Measurements from ENCODE around the gene OR10A2. TPM values are rescaled to one million over a fixed set of nuclear protein-coding genes. Genes with fewer than 3 reads are reported as not detected.

The OR10A2 gene
- polyA plus RNA-seq, 1 donor from 2014 or later, result not detected

GRCh38 chr11:6876325-6876724 lies 13.5 kb downstream of the OR10A2 start, which contains the start of gene OR10A4:
Gene OR10A4 (plus strand): TSS chr11:6876625. CDS start chr11:6876648, 23 bp downstream.
- H3F3A ChIP-seq (ENCODE audit: insufficient read depth, low read length, poor library complexity, severe bottlenecking), result no peaks in the 10 kb centered on the region
- no peaks in the 10 kb centered on the region for H3K9me2 ChIP-seq (ENCODE audit: insufficient read depth, low read length)
- no peak within 1 kb of the TSS for H3K4me2 ChIP-seq (ENCODE audit: low read length)
- H3K27me3 ChIP-seq (ENCODE audit: insufficient read depth, low read depth, low read length), result no peaks in the 10 kb centered on the region
- no peaks in the 10 kb centered on the region for H3K79me2 ChIP-seq (replicated peaks; ENCODE audit: insufficient read depth, low read length)
- TF ChIP-seq TAF1 (IDR thresholded peaks at IDR 0.05; ENCODE audit: low read depth), result no peak
- no peak for TF ChIP-seq CTCF (IDR thresholded peaks at IDR 0.05; ENCODE audit: poor library complexity, severe bottlenecking)
- TF ChIP-seq EP300 (conservative IDR thresholded peaks at IDR 0.05; ENCODE audit: poor library complexity, severe bottlenecking), result no peak
- no peak for TF ChIP-seq RAD21 (conservative IDR thresholded peaks at IDR 0.05)
- no peak within 1 kb of the TSS for H2AFZ ChIP-seq (ENCODE audit: low read depth, low read length)
- no peak within 1 kb of the TSS for H3K27ac ChIP-seq (ENCODE audit: low read length)
- H3K9ac ChIP-seq (ENCODE audit: low read length), result no peak within 1 kb of the TSS
- H3K36me3 ChIP-seq (ENCODE audit: insufficient read depth, low read length), result no peaks in the 10 kb centered on the region
- H3K9me3 ChIP-seq (ENCODE audit: low read length), result no peaks in the 10 kb centered on the region
- no peaks in the 10 kb centered on the region for H4K20me1 ChIP-seq (ENCODE audit: insufficient read depth)
- H3K4me3 ChIP-seq (ENCODE audit: low read length), result no peak within 1 kb of the TSS

GRCh38 chr11:6876914-6877313 lies 14.1 kb downstream of the OR10A2 start:
- Histone ChIP-seq H4K20me1 (ENCODE audit: insufficient read depth) (no peaks in the 10 kb centered on the region), H3K27me3 (ENCODE audit: insufficient read depth, low read depth, low read length) (no peaks in the 10 kb centered on the region), H3K27ac (ENCODE audit: low read length) (no peak overlapping the region), H3K79me2 (replicated peaks; ENCODE audit: insufficient read depth, low read length) (no peaks in the 10 kb centered on the region), H3K9me3 (ENCODE audit: low read length) (no peaks in the 10 kb centered on the region), H2AFZ (ENCODE audit: low read depth, low read length) (no peak overlapping the region), H3K9me2 (ENCODE audit: insufficient read depth, low read length) (no peaks in the 10 kb centered on the region), H3K9ac (ENCODE audit: low read length) (no peak overlapping the region), H3K4me3 (ENCODE audit: low read length) (no peak overlapping the region), H3K4me2 (ENCODE audit: low read length) (no peak overlapping the region), H3K36me3 (ENCODE audit: insufficient read depth, low read length) (no peaks in the 10 kb centered on the region), H3F3A (ENCODE audit: insufficient read depth, low read length, poor library complexity, severe bottlenecking) (no peaks in the 10 kb centered on the region)
- TF ChIP-seq MXI1 (conservative IDR thresholded peaks at IDR 0.05; ENCODE audit: poor library complexity, severe bottlenecking) (no peak), CTCF (IDR thresholded peaks at IDR 0.05; ENCODE audit: poor library complexity, severe bottlenecking) (no peak), SMC3 (conservative IDR thresholded peaks at IDR 0.05; ENCODE audit: poor library complexity) (no peak), RAD21 (conservative IDR thresholded peaks at IDR 0.05) (no peak), EZH2 (IDR thresholded peaks at IDR 0.05; ENCODE audit: borderline replicate concordance, insufficient read depth, low read length, poor library complexity, severe bottlenecking) (no peak), TAF1 (IDR thresholded peaks at IDR 0.05; ENCODE audit: low read depth) (no peak), POLR2AphosphoS5 (IDR thresholded peaks at IDR 0.05) (no peak), REST (IDR thresholded peaks at IDR 0.05; ENCODE audit: borderline replicate concordance) (no peak), EP300 (conservative IDR thresholded peaks at IDR 0.05; ENCODE audit: poor library complexity, severe bottlenecking) (no peak)
